Measurements from ENCODE around the gene IFIT1. TPM values are rescaled to one million over a fixed set of nuclear protein-coding genes. Genes with fewer than 3 reads are reported as not detected.

Gene IFIT1
- total RNA-seq, 4 donors from 2014 or later = 1.9 to 7.1 (median 2.7) TPM

GRCh38 chr10:89450901-89451300 is 58.5 kb downstream of the IFIT1 start:
- DNase-seq (ENCODE audit: low spot score in 2 of 2) = no peak
- H3K36me3 ChIP-seq = no peaks in the 10 kb centered on the region
- H3K9me3 ChIP-seq = no peaks in the 10 kb centered on the region
- peaks cover 3% of the 10 kb centered on the region for H3K4me1 ChIP-seq
- 90% methylated on average over 2 of the region's 2 CpGs for WGBS
- no peak overlapping the region for H3K4me3 ChIP-seq
- H3K27me3 ChIP-seq = no peaks in the 10 kb centered on the region
- H3K27ac ChIP-seq = no peak overlapping the region
- TF ChIP-seq EP300 (IDR thresholded peaks at IDR 0.05) = no peak
- no peak for TF ChIP-seq CTCF (IDR thresholded peaks at IDR 0.05)
- no peak for TF ChIP-seq POLR2A (IDR thresholded peaks at IDR 0.05)

- H3K9me3 ChIP-seq = no peaks in the 10 kb centered on the region
- H3K4me3 ChIP-seq = no peak overlapping the region
- no peak for TF ChIP-seq EP300 (IDR thresholded peaks at IDR 0.05)
- no peak for TF ChIP-seq POLR2A (IDR thresholded peaks at IDR 0.05)
- TF ChIP-seq CTCF (IDR thresholded peaks at IDR 0.05) = no peak
- no peak for TF ChIP-seq POLR2AphosphoS5 (IDR thresholded peaks at IDR 0.05)
- peaks cover 3% of the 10 kb centered on the region for H3K4me1 ChIP-seq
- no peak overlapping the region for H3K27ac ChIP-seq
- H3K36me3 ChIP-seq = no peaks in the 10 kb centered on the region
- WGBS = 55% methylated on average over 1 of the region's 1 CpG
- no peak for DNase-seq (ENCODE audit: low spot score in 2 of 2)
- H3K27me3 ChIP-seq = no peaks in the 10 kb centered on the region
Observed at GRCh38 chr10:89452193-89452592, 59.8 kb downstream of the IFIT1 start.

GRCh38 chr10:89454561-89455347 is 62.3 kb downstream of the IFIT1 start:
- H3K4me3 ChIP-seq = no peak overlapping the region
- H3K27me3 ChIP-seq = no peaks in the 10 kb centered on the region
- H3K36me3 ChIP-seq = no peaks in the 10 kb centered on the region
- H3K9me3 ChIP-seq = no peaks in the 10 kb centered on the region
- no peak for DNase-seq (ENCODE audit: low spot score in 2 of 2)
- TF ChIP-seq EP300 (IDR thresholded peaks at IDR 0.05) (no peak), POLR2A (IDR thresholded peaks at IDR 0.05) (no peak), CTCF (IDR thresholded peaks at IDR 0.05) (no peak), POLR2AphosphoS5 (IDR thresholded peaks at IDR 0.05) (no peak)
- H3K27ac ChIP-seq = no peak overlapping the region
- WGBS = 100% methylated on average over 1 of the region's 1 CpG
- peaks cover 6% of the 10 kb centered on the region for H3K4me1 ChIP-seq

Other genes with a start within 250 kb of the IFIT1 start
- 1 to 10 TPM in 2 of 4 donors, under 1 TPM in 2; 0.68 to 4.2 (median 1.1) TPM for gene CH25H, start 185.3 kb upstream of the IFIT1 start, total RNA-seq
- gene LIPA, start 140.8 kb upstream of the IFIT1 start, total RNA-seq = 10 to 100 TPM; 15.6 to 21.2 (median 18.8) TPM
- gene IFIT2, start 90.6 kb upstream of the IFIT1 start, total RNA-seq = 1 to 10 TPM in 3 of 4 donors, under 1 TPM in 1; 0.49 to 2.6 (median 1.4) TPM
- gene IFIT3, start 64.6 kb upstream of the IFIT1 start, total RNA-seq = 1 to 10 TPM; 1.5 to 4.9 (median 2.1) TPM
- not detected for gene IFIT1B, start 14.6 kb upstream of the IFIT1 start, total RNA-seq
- gene IFIT5, start 21.9 kb downstream of the IFIT1 start, total RNA-seq = 1 to 10 TPM; 4.3 to 8.2 (median 6.3) TPM
- gene SLC16A12, start 143.0 kb downstream of the IFIT1 start, total RNA-seq = 1 to 10 TPM in 2 of 4 donors, under 1 TPM in 2; 0.60 to 1.4 (median 1.0) TPM

Measured in suprapubic skin (tissue), 4 donors.